ENCODE results near the gene MCM3AP.

MCM3AP gene

DNA sequence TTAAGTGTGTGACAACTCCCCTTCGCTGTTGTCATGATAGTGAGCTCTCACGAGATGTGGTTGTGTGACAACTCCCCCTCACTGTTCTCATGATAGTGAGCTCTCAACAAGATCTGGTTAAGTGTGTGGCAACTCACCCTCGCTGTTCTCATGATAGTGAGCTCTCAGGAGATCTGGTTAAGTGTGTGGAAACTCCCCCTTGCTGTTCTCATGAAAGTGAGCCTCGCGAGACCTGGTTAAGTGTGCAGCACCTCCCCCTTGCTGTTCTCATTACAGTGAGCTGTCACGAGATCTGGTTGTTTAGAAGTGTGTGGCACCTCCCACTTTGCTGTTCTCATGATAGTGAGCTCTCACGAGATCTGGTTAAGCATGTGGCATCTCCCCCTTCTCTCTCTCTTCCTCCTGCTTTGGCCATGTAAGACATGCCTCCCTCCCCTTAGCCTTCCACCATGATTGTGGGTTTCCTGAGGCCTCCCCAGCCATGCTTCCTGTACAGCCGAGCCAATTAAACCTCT, 31.7 kb downstream of the MCM3AP start:
- H3K79me2 ChIP-seq (ENCODE audit: insufficient read depth, low read length) = no peaks in the 10 kb centered on the region
- no peak overlapping the region for H3K4me2 ChIP-seq (ENCODE audit: low read depth, low read length, poor library complexity, severe bottlenecking)
- H3K4me3 ChIP-seq (ENCODE audit: insufficient read depth, low read length, poor library complexity, severe bottlenecking) = no peak overlapping the region
- H3K9ac ChIP-seq (ENCODE audit: low read length) = no peak overlapping the region
- H3F3A ChIP-seq (ENCODE audit: insufficient read depth) = 0 out of 2 replicates have a peak, but pooled peaks cover 3% of the 10 kb centered on the region
- no peaks in the 10 kb centered on the region for H3K27me3 ChIP-seq (ENCODE audit: low read length)
- no peak overlapping the region for H3K27ac ChIP-seq (ENCODE audit: low read depth, low read length)
- H3K9me2 ChIP-seq (replicated peaks; ENCODE audit: insufficient read depth, low read length) = no peaks in the 10 kb centered on the region
- no peaks in the 10 kb centered on the region for H4K20me1 ChIP-seq (ENCODE audit: low read depth, low read length)
- no peak overlapping the region for H2AFZ ChIP-seq (ENCODE audit: low read depth, low read length, severe bottlenecking)
- TF ChIP-seq EZH2phosphoT487 (conservative IDR thresholded peaks at IDR 0.05; ENCODE audit: low read length) = no peak
- TF ChIP-seq, protein P1, sequence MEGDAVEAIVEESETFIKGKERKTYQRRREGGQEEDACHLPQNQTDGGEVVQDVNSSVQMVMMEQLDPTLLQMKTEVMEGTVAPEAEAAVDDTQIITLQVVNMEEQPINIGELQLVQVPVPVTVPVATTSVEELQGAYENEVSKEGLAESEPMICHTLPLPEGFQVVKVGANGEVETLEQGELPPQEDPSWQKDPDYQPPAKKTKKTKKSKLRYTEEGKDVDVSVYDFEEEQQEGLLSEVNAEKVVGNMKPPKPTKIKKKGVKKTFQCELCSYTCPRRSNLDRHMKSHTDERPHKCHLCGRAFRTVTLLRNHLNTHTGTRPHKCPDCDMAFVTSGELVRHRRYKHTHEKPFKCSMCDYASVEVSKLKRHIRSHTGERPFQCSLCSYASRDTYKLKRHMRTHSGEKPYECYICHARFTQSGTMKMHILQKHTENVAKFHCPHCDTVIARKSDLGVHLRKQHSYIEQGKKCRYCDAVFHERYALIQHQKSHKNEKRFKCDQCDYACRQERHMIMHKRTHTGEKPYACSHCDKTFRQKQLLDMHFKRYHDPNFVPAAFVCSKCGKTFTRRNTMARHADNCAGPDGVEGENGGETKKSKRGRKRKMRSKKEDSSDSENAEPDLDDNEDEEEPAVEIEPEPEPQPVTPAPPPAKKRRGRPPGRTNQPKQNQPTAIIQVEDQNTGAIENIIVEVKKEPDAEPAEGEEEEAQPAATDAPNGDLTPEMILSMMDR (IDR thresholded peaks at IDR 0.05; ENCODE audit: insufficient read depth, low read length, poor library complexity, severe bottlenecking) = no peak
- peaks cover 29% of the 10 kb centered on the region; the same call in 1 of the 2 replicates for H3K36me3 ChIP-seq (ENCODE audit: low read length)
- no peaks in the 10 kb centered on the region for H3K9me3 ChIP-seq (ENCODE audit: insufficient read depth, low read length)

DNA sequence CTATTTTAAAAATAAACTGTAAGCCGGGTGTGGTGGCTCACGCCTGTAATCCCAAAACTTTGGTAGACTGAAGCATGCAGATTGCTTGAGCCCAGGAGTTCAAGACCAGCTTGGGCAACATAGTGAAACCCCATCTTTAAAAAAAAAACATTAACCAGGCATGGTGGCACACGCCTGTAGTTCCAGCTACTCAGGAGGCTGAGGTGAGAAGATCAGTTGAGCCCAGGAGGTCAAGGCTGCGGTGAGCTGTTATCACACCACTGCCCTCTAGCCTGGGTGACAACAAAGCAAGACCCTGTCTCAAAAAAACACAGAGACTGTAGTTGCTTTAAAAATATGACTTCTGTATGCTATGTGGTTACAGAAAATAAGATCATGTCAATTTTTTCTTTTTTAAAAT, 32.6 kb downstream of the MCM3AP start:
- Histone ChIP-seq H3K9me3 (ENCODE audit: insufficient read depth, low read length) (no peaks in the 10 kb centered on the region), H3F3A (ENCODE audit: insufficient read depth) (0 out of 2 replicates have a peak, but pooled peaks cover 3% of the 10 kb centered on the region), H3K36me3 (ENCODE audit: low read length) (peaks cover 22% of the 10 kb centered on the region; the same call in 1 of the 2 replicates), H3K9ac (ENCODE audit: low read length) (no peak overlapping the region), H2AFZ (ENCODE audit: low read depth, low read length, severe bottlenecking) (no peak overlapping the region), H3K9me2 (replicated peaks; ENCODE audit: insufficient read depth, low read length) (no peaks in the 10 kb centered on the region), H3K79me2 (ENCODE audit: insufficient read depth, low read length) (no peaks in the 10 kb centered on the region; the same call in 1 of the 2 replicates), H3K27me3 (ENCODE audit: low read length) (no peaks in the 10 kb centered on the region), H3K27ac (ENCODE audit: low read depth, low read length) (no peak overlapping the region), H4K20me1 (ENCODE audit: low read depth, low read length) (no peaks in the 10 kb centered on the region), H3K4me2 (ENCODE audit: low read depth, low read length, poor library complexity, severe bottlenecking) (no peak overlapping the region), H3K4me3 (ENCODE audit: insufficient read depth, low read length, poor library complexity, severe bottlenecking) (no peak overlapping the region)
- TF ChIP-seq, protein P1 (IDR thresholded peaks at IDR 0.05; ENCODE audit: insufficient read depth, low read length, poor library complexity, severe bottlenecking) = no peak
- TF ChIP-seq EZH2phosphoT487 (conservative IDR thresholded peaks at IDR 0.05; ENCODE audit: low read length) = no peak

DNA sequence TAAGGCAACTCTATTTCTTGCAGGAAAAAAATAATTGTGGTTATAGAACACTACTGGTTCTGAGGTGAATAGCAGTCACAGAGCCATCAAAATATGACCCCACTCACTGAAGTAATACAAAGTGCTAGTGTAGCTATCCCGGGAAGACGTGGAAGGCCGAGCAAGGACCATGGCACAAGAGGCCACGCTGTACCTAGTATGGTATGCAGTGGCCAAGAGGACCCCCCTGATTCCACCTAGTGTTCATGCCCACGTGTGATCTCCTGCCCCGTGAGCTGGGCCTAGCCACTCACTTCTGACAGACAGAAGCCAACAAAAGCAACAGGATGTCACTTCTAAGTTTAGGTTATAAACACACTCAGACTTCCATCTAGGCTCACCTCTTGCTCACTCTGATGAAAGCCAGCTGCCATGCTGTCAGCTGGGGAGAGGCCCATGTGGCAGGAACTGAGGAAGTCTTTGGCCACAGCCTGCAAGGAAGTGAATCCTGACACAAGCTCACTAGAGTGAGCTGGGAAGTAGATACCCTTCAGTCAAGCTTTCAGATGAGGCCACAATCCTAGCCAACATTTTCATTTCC, 35.2 kb downstream of the MCM3AP start:
- Histone ChIP-seq H3K27me3 (ENCODE audit: low read length) (no peaks in the 10 kb centered on the region), H3K79me2 (ENCODE audit: insufficient read depth, low read length) (no peaks in the 10 kb centered on the region; the same call in 1 of the 2 replicates), H3K9me3 (ENCODE audit: insufficient read depth, low read length) (no peaks in the 10 kb centered on the region), H3K9me2 (replicated peaks; ENCODE audit: insufficient read depth, low read length) (no peaks in the 10 kb centered on the region), H2AFZ (ENCODE audit: low read depth, low read length, severe bottlenecking) (no peak overlapping the region), H4K20me1 (ENCODE audit: low read depth, low read length) (no peaks in the 10 kb centered on the region), H3K4me3 (ENCODE audit: insufficient read depth, low read length, poor library complexity, severe bottlenecking) (no peak overlapping the region), H3K27ac (ENCODE audit: low read depth, low read length) (no peak overlapping the region), H3K4me2 (ENCODE audit: low read depth, low read length, poor library complexity, severe bottlenecking) (no peak overlapping the region), H3K36me3 (ENCODE audit: low read length) (peaks cover 22% of the 10 kb centered on the region; the same call in 1 of the 2 replicates), H3F3A (ENCODE audit: insufficient read depth) (0 out of 2 replicates have a peak, but pooled peaks cover 3% of the 10 kb centered on the region), H3K9ac (ENCODE audit: low read length) (no peak overlapping the region)
- TF ChIP-seq, protein P1 (IDR thresholded peaks at IDR 0.05; ENCODE audit: insufficient read depth, low read length, poor library complexity, severe bottlenecking) = no peak
- TF ChIP-seq EZH2phosphoT487 (conservative IDR thresholded peaks at IDR 0.05; ENCODE audit: low read length) = no peak

All from SU-DHL-6 (cell line).